T-helper 1 cell (primary cell): ENCODE data around the gene RNF7.
"Not testable (repeated sequence)": the region's sequence is repeated elsewhere in the genome, so short reads cannot be mapped to it uniquely, and the experiment has no call there.

Experiments
- DNase-seq, 5 donors: peaks; one replicate each; pipeline ENCODE4 v3.0.0-alpha.2; 2012 to 2020

Gene RNF7

DNA sequence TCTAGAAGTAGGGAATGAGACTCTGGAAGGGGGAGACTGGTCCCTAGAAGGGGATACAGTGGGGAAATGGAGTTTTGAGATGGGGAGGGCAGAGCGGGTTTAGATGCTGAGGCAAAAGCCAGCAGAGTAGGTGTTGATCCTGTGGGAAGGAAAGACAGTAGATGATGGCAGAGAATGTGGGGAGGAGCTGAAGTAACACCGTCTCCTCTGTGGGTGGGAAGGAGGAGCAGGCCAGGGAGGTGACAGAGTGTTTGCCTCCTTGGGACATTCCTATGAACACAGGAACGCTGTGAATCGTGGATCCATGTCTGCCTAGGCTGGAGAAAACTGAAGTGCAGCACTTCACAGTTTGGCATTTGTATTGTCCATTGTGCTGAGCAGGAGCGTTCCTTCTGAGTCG lies 45.5 kb downstream of the RNF7 start:
- no peak for DNase-seq

DNA sequence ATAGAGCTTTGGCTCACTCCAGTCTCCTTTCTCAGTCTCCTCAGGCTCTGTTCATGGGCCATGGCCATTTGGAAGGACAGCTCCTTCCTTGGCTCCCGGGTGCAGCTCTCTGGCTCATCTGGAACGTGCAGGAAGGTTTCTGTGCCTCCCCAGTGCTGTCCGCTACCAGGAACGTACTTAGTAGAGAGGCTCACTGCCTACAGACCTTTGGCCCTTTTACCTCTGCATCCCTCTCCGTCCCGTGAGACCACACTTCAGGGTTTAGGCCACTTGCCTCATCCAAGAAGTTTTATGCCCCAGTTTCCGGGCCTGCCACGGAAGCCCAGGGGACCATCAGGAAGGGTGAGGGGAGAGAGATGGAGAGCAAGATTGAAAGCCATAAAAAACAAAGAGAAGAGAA lies 46.0 kb downstream of the RNF7 start:
- DNase-seq: no peak

DNA sequence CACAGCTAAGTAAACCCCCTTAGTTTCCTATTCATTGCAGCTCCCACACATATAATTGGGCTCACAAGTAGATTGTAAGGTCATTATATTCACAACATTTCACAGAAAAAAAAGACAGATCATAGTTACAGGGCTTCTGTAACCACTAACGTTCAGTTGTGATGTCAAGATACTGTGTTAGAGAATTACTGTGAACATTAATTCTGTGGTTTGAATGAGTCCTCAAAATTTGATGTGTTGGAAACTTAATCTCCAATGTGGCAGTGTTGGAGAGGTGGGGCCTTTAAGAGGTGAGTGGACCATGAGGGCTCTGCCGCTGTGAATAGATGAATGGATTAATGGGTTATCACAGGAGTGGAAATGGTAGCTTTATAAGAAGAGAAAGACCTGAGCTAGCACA lies 46.4 kb downstream of the RNF7 start:
- no peak for DNase-seq

DNA sequence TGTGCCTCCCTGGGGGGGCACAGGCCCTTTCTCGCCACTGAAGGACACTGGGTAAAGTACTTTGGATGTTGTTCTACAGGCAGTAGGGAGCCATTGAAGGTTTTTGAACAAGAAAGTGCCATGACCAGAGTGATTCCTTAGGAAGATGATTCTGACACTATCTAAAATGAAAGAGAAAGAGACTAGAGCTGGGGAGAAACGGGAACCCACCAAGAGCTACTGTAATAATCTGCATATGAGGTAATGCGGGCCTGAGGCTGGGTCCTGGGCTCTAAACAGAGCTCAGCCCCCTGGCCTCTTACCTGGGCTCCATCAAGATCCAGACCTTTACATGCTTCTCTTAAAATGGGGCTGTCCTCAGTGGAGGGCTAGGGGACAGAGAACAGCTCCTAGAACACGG lies 50.1 kb downstream of the RNF7 start:
- DNase-seq: no peak

DNA sequence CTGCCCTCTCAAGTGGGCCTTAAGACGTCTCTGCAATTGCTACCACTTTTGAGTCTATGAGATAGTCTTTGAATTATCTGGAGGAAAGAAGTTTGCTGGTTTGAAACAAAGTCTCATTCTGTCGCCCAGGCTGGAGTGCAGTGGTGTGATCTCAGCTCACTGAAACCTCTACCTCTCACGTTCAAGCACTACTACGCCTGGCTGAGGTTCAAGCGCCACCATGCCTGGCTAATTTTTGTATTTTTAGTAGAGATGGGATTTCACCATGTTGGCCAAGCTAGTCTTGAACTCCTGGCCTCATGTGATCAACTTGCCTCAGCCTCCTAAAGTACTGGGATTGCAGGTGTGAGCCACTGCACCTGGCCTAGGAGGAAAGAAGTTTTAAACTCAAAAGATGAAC lies 50.7 kb downstream of the RNF7 start:
- DNase-seq: not testable (repeated sequence)

DNA sequence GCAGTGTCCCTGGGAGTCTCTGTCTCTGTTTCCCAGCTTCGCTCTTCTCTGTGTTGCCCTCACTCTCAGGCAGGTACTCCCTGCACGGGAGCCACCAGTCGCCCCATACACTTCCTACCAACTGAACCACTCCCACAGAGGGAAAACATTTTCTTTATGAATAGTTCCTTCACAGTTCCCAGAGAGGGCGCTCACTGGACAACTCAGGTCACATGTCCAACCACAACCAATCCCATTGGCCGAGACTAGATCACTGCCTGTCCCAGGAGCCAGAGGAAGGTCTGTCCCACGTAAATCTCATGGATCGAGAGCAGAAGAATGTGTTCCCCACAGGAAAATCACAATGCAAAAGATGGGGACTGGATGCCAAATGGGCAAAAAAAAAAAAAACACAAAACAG lies 51.2 kb downstream of the RNF7 start:
- no peak for DNase-seq

DNA sequence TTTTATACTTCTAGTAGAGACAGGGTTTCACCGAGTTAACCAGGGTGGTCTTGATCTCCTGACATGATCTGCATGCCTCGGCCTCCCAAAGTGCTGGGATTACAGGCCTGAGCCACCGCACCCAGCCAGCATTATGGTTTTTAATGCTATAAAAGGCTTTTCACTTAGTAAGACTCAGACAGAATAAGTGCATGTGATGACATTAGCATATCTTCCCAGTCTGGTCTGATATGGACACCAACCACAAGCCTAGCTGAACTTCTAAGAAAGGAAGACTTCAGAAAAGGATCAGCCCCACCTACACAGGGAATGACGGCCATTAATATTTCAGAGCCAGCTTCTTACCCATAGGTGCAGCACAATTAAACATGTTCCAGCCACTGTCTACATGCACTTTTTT lies 52.1 kb downstream of the RNF7 start:
- DNase-seq: no peak

DNA sequence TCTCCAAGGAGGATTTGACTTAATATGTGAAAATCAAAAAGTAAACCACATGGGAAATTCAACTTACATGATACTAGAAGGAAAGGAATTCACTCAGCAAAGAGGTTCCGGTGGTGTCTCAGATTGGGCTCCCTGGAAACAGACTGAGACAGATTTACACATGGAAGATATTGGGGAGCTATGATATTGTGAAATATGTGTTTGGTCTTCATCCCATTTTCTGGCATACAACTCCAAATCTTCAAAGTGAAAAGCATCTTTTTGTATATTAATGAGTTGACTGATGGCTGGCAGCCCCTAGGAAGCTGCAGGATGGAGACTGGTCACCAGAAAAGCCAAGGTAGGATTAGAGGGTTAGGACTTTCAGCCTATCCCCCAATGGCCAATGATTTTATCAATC lies 54.4 kb downstream of the RNF7 start:
- DNase-seq: no peak

DNA sequence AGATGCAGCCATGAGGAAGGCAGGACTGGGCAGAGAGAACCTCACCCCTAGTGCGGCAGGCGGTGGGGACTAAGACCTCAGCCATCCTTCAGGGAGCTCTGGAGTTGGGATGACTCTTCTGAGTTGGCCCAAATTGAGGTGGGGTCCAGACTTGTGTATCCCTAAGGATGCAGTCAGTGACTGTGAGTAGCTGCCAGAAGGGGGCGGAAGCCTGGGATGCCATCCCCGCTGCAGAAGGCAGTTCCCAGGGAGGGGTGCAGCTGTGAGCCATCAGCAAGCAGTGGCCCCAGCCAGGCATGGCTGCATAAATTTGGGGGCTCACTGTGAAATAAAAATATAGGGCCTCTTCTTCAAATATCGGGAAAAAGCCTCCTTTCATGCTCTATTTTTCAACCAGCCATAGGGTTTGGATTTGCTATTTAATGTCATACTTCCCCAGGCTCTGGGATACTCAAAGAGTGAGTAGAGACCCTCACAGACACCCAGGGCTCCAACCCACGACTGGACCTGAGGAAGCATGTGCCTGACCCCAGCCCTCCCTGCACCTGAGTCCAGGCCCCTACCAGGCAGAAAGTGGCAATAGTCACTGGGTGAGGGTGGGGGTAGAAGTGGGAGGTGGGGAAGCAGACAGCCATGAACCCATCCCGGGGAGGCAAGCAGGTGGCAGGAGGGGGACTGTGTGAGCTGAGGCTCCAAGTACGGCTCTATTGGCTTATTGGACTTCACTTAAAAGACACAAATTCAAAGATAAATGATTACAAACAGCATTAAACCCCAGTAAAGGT lies 55.6 kb downstream of the RNF7 start:
- no peak for DNase-seq

DNA sequence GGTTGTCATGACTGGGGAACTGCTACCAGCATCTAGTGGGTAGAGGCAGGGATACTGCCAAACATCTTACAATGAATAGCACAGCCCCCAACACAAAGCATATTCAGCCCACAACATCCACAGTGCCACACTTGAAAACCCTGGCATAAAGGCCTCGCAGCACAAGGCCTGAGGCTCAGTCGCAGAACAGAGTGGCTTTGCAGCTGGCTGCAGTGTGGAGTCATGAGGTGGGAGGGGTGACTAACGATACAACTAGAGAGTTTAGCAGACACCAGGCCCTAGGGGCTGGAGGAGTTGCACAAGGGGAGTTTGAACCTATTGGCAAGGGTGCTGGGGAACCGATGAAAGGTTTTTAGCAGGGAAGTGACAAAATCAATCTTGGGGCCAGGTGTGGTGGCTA lies 57.2 kb downstream of the RNF7 start:
- DNase-seq: no peak

DNA sequence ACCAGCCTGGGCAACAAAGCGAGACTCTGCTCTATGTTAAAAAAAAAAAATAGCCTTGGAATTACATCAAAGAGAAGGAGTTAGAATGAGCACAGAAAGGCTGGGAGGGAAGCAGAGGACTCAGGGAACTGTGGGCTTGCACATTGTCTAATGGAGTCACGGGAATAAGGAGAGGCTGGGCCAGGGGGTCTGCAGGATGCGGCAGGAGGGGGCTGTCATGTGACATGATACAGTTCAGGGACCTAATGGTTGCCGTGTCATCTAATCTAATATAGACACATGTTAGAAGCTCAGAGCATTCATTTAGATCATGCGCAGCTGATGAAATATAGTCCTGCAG lies 57.6 kb downstream of the RNF7 start:
- DNase-seq: no peak

DNA sequence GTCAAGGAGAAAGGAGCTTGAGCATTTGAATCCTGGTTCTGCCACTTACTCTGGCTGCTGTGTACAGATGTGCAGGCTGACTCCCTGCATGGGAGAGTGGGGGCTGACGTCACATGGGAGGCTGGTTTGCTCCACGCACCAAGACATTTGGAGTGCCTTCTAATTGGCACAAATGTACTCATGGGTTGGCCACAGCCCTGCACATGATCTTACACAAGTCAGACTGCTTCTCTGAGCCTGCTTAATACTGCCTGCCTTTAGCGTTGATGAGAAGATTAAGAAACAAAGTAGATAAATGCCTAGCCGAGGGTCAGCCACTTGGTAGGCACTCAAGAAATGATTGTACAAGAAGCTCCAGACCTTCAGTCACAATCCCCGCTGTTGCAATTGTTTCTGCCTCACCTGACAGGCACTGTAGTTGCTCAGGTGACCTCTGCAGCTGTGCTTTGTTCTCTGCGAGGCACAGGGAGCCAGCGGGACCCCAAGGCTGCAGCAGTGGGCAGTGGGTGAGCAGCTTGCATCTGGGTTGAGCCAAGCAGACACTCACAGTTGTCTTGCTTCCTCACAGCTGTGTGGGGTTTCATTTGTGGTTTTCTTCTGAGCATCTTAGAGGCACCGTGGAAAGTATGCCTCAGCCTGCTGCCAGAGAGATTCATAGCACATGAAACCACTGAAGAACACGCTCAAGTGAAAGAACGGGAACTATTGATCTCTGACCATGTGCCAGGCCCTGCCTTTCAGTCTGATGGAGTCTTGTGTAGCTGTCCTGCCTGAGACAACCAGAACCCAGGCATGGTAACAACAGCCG lies 58.2 kb downstream of the RNF7 start:
- peak in 4 of 5 donors; percentile 27 to 91 (median 36) for DNase-seq
